GM18873 (cell line): ENCODE measurements around the gene PHLPP1.

Experiments
- ATAC-seq: cut with Tn5 transposase; IDR thresholded peaks from one replicate; pipeline ENCODE4 v1.9.1; 2021; ENCODE audit warnings: mild to moderate bottlenecking, moderate library complexity, moderate number of reproducible peaks; ENCODE audit not compliant: unreplicated experiment, low FRiP score

Gene PHLPP1

DNA sequence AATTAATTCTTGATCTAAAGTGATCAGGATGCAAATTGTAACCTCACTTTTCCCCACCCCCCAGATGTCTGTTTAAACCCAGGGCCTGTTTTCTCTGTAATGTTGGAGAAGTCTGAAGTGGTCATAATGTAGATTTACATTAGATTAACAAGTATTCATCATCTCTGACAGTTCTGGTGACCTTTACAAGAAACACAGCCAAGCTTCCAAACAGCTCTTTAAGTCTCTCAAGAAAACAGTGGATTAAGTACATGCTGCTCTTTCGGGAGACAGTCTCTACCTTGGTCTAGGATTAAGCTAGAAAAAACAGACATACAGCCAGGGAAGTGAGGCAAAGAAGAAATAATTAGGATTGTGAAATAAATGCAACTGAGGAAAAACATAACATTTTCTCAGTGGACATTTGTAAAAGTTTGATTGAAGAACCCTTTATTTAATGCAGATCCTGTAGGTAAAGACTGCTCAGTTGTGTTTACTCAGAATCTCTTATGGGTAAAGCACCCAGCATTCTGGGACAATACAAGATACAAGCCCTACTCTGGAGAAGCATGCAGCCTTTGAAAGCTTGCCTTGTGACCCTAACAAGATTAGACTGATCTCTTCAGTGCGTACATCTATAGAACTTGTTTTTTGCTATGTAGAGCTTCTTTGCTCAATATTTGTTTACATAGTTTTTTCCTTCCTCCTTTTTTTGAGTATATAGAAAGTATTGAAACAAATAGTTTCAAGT, 203.9 kb downstream of the PHLPP1 start:
- ATAC-seq, result no peak

DNA sequence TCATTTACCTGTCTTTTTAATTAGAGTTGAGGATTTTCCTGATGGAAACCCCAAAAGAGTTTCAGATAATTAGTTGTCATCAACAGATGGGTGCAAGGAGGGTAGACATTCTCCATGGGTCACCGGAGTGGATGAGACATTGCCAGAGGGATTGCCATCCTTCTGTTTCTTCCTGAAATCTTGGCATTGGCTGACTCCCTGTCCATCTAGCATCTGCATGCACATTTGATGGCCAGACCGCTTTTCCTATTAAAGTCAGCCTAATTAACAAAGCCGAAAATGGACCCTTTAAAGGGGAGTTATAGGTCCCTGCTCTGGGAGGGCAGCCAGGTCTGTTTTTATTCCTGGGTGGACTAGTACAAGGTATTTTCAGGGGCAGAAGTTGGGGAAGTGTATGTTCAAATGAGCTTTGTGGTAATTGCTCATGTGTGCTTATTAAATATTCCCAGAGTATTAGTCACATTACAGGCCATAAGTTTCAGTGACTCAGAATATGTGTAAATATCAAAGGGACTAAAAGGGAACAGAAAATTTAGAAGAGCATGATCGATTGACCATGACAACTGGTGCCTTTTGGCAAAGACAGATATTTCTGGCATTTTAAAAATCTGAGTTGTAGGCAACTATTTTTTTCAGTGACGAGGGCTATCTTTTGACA, 209.8 kb downstream of the PHLPP1 start:
- no peak for ATAC-seq

DNA sequence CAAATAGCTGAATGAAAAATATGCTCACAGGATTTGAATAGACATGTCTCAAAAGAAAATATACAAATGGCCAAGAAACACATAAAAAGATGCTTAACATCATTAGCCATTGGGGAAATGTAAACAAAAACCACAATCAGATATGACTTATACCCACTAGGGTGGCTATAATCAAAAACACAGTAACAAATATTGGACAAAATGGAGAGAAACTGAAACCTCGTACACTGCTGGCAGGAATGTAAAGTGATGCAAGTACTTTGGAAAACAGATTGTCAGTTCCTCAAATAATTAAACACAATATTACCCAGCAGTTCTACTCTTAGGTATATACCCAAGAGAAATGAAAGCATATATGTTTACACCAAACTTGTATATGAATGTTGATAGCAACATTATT, 213.0 kb downstream of the PHLPP1 start:
- ATAC-seq, result no peak

DNA sequence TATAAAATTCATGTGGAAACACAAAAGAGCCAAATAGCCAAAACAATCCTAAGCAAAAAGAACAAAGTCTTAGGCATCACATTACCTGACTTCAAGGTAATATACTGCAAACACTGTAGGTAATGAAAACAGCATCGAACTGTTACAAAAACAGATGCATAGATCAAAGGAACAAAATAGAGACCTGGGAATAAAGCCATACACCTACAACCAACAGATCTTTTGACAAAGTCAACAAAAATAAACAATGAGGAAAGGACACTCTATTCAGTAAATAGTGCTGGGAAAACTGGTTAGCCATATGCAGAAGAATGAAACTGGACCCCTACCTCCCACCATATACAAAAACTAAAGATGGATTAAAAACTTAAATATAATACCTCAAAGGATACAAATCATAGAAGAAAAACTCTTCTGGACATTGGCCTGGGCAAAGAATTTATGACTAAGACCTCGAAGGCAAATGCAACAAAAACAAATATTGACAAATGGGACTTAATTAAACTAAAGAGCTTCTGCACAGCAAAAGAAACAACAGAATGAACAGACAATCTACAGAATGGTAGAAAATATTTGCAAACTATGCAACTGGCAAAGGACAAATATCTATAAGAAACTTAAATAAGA, 218.0 kb downstream of the PHLPP1 start:
- ATAC-seq, result no peak

DNA sequence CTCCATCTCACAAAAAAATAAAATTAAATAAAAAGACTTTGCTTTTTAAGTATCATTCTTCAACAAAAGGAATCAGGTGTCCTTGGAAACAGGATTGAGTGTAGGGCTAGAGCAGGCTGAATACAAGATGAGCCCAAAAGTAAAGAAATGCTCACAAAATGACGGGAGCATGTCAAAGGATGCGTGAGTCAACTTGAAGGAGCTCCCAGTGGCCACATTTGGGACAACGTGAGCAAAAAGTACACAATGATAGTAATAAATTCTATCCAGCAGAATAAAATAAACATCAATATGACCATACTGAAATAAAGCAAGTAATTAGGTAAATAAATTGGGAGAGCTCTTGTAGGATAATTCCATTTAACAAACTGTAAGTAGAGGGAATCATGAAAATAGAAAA, 220.7 kb downstream of the PHLPP1 start:
- no peak for ATAC-seq

DNA sequence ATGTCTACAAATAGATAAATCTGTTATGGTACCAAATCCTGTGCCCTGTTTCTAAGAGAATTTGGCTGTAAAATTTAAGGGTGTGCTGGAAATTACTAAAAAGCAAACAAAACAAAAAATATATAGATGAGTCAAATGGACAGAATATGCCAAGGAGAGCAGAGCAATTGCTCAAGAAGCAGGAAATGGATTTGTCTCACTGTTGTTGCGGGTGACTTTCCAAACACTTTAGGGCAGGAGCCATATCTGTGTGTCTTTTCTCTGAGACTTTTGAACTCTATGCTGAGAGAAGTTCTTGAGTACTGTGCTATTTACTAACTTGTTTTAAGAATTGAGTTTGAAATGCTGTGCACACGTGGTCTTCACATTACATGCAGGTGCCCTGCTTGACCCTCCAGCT, 221.7 kb downstream of the PHLPP1 start:
- ATAC-seq, result no peak

DNA sequence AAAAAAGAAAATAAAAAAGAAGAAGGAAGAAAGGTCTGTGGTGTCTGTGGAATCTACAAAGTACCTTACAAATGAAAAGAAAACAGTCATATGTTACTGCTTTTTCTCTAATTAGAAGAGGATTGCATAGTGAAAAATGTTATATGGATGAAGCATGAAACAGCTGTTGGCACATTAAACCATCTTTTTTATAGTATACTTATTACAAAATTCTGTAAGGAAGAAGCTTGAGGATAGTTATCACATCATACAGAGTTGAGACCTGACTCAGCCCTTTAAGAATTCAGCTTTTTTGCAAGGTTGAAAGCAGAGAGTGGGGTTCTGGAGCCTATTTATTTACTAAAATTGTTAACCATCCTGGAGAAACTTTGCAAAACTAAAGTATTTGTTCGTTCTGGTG, 222.7 kb downstream of the PHLPP1 start:
- no peak for ATAC-seq

DNA sequence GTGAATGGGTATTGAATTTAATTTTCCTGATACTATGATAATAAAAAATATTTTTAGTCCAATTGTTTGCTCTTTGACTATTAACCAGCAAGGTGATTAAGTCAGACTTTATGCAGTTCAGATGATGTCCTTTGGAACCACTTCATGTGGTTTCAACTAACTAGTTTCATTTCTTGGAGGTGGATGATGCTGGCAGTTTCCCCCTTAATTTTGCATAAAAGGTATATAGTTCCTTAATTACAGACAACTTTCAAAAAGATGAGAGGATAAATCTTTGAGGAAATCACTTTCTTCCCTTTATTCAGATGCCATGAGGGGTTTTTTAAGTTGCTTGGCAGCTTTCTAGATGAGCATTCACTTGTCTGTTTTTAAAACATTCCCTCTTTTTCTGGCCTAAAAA, 223.1 kb downstream of the PHLPP1 start:
- ATAC-seq, result peak; percentile 56

DNA sequence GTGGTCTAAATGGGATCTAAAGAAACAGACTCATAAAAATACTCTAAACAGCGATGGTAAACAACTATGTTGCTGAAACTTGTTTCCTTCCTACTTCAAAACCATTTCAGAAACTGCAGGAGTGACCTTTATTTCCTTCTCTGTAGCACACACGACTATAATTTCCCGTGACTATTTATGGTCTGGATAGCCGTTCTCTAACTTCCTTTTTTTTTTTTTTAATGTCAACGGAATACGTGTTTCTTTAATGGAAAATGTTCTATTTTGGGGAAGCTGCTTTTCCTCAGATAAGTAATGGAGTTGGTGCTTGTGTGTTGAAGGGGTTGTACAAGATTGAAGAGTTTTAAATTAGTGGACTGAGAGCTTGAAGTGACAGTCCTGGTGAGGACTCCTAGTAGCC, 224.1 kb downstream of the PHLPP1 start:
- no peak for ATAC-seq

DNA sequence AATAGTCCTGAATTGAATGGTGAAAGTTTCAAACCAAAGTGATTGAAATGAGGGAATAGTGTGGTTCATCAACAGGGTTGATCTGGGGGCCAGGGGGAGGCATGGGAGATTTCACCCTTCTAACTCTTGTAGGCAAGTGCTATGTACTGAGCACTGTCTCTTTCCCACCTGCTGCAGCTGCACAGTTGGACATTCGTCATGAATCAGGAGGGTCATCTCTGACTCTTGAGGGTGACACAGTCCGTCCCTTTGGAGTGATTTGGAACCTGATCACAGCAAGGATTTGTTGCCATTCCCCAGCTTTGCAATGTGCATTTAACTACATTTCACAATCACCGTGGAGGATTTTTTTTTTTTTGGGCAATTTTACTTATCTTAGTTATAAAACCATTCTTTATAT, 224.6 kb downstream of the PHLPP1 start:
- ATAC-seq, result no peak

DNA sequence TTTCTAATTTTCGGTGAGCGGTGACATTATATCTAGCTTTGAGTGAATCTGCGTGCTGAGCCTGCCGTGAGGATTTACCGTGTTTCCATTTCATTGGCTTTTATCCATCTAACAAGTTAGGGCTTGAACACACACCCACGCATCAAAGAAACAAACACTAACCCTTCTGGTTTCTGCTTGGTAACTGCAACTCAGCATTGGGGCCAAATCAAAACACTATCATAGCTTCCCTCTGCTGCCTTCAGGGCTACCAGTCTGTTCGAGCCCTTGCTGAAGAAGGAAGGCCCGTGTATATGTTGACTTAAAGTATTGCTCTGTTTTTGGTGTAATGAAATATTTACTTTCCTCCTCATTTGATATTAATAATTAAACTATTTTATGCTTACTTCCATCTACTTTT, 227.2 kb downstream of the PHLPP1 start:
- ATAC-seq, result no peak

DNA sequence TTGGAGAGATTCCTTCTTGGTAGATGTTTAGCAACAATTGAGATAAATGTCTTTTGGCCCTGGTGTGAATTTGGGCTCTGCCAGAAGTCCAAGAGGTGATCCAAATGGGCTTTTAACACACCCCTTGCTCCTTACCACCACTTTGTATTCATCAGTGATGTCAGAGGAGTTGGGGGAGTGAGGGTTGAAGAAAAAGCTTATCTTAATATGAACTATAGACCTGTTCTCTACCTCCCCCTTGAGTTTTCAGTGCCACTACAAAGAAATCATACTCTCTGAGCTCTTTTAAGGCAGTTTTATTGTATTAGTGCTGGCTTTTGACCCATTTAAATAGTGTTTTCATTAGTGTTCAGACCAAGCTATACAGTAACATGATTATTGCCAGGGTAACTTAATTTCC, 229.1 kb downstream of the PHLPP1 start:
- no peak for ATAC-seq

DNA sequence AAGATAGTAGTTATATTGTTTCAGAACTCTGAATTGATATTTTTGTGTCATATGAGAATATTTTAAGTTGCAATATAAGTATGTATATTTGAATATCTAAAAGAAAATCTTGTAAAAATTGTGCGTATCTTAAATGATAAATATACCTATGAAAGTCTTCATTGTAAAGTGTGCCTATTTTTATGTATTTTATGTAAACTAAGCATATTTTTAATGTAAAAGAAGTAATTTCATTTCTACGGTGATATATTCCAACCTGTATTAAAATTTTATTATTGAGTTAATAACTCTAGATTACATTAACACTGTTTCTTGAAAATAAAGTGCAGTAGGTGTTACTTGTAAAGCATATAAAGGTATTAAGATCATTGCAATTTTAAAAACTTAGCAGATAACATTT, 233.4 kb downstream of the PHLPP1 start:
- no peak for ATAC-seq

DNA sequence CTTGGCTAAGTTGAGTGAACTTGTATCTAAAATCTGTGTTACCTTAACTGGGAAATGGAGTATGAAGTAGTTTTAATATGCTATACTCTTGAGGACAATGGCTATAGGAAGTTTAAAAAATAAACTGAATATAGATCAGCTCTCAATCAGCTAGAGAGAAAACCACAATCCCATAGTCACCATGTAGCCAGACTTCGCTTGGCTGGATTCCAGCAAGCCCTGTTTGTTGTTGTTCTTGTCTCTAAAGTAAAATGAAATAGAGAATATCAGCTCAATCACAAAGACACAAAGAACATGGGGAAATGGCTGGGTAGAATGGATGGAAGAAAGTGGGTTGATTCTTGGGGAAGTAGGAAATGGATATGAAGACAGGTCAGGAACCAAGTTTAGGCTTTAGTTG, 234.9 kb downstream of the PHLPP1 start:
- no peak for ATAC-seq

DNA sequence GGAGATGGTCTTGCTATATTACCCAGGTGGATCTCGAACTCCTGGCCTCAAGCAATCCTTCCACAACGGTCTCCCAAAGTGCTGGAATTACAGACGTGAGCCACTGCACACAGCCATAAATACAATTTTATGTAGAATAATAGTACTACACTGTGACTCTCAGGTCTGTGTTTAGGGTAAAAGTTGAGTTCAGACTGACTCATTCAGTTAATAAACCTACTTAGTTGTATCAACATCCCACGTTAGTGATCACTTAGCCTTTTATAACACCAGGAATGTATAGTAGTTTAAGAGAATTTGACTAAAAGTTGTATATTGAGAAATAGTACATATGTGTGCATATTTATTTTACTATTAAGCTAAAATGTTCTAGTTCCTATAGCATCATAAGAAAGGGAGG, 237.5 kb downstream of the PHLPP1 start:
- no peak for ATAC-seq

DNA sequence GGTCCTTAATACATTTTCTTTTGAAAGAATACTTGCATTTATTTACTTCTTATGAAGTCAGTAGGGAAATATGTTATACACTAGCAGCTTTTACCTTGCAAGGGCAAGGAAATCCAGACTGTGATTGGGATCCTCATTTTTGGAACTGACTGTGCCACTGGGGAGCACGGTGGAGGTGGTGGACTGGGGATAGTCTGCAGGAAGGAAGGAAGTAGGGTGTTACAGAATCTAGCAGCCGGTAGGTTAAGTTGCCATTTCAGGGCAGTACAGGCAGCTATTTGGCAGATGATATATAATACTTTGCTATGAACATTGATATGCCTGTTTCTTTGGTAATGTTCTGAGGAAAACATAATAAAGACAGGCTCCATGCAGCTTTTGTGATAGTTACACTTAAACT, 238.3 kb downstream of the PHLPP1 start:
- ATAC-seq, result no peak

DNA sequence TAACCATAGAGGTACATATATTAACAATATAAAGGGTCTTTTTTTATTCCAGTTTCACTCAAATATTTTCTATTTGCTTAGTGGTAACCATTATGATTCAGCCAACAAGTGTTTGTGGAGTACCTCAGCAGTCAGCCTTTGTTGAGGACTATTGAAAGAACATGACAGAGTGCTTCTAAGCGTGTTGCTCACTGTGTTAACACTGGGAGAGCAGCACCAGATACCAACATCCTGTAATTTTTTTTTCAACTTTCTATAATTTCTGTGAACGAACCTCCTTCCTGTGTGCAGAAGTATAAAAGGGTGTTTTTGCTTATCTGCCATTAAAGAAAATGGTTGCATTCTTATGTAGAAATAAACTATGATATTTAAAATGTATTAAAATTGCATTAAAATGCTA, 239.0 kb downstream of the PHLPP1 start:
- ATAC-seq, result no peak

DNA sequence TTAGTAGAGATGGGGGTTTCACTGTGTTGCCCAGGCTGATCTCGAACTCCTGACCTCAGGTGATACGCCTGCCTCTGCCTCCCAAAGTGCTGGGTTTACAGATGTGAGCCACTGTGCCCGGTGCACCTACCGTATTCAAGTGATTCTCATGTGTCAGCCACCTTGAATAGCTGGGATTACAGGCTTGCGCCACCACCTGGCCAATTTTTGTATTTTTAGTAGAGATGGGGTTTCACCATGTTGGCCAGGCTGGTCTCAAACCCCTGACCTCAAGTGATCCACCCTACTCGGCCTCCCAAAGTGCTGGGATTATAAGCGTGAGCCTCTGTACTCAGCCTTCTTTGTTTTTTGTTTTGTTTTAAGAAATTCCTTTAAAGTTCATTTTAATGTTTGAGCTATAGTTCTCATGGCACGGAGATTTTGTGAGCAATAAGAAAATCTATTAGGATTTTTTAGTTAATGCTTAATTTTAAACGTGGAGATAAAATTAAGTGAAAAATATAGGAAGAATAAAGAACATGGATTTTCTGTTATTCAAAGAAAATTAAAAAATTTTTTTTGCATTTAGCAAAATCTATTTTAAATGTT, 242.6 kb downstream of the PHLPP1 start:
- peak; percentile 66 for ATAC-seq

DNA sequence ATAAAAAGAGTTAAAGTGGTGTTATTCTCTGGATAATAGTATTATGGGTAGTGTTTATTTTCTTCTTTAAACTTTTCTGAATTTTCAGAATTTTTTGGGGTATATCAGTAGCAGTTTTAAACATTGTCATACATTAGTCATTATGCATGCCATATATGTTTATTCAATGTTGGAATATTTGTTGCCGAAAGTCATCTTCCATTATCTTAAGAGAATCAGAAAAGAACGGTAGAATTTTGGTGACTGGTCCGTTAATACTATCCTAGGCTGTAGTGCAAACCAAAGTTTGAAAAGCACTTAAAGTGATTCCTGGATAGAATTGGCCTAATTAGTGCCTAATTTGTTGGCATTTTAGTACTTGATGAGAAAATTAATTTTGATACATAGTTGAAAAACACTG, 244.1 kb downstream of the PHLPP1 start:
- no peak for ATAC-seq

DNA sequence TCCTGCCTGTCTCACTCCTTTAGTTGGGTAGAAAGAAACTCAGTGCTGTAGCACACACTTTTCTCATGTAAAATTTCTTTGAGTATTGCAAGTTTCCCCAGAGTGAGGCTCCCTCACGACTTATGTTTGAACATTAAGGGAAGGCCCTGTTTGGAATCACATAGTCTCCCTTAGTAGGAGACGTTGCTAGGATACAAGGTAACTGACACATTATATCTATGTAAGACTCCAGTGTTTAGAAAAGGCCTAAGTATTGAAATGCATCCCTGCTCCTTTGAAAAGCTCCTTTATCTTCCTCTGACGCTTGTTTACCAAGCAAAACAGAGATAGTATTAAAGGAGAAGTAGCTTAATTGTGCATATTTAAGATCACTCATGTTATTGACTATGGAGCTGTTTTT, 248.2 kb downstream of the PHLPP1 start:
- ATAC-seq, result no peak

DNA sequence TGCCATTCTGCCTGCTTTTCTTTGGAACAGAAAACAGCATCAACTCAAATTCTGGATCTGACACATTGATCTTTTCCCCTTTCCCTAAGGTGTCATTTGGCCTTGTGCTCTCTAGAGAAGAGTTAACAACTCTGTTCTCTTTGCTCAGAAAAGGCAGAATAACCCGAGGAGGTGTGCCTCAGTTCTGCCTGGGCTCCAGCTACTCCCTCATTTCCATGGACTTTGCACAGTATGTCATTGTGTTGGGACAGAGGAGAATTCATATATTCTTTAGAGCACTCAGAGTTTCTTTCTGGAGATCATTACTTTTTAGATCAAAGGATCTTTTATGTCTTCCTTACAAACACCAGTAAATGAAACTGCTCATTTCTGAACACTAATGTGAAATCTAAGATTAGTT, 249.1 kb downstream of the PHLPP1 start:
- no peak for ATAC-seq

DNA sequence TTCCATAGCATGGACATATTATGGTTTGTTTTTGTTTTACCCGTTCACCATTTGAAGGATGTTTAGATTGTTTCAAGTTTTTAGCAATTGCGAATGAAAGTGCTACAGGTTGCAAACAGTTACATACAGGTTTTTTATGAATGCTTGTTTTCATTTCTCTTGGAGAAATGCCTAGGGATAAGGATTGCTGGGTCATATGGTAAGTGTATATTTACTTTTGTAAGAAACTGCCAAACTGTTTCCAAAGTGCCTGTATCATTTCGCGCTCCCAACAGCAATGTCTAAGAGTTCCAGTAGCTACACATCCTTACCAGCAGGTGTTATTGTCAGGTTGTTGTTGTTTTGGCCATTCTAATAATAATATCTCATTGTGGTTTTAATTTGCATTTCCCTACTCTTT, 251.7 kb downstream of the PHLPP1 start:
- ATAC-seq, result no peak
